ENCODE measurements around the gene N4BP3. TPM values are rescaled to one million over a fixed set of nuclear protein-coding genes. Genes with fewer than 3 reads are reported as not detected.

Gene N4BP3
- total and polyA plus RNA-seq, 2 of the 13 experiments (the other 11 are each of a cell fraction or from before 2014, with no cell fraction given), result 0.13 TPM; not detected in 1

DNA sequence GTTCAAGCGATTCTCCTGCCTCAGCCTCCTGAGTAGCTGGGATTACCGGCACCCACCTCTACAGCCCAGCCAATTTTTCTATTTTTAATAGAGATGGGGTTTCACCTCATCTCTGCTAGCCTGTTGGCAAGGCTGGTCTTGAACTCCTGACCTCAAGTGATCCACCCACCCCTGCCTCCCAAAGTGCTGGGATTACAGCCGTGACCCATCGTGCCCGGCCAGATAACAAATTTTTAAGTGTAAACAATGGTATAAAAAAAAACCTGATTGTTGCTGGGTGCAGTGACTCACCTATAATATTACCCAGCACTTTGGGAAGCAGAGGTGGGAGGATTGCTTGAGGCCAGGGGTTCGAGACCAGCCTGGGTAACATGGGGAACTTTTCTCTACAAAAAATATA is 28.0 kb upstream of the N4BP3 start:
- Histone ChIP-seq H4K20me1 (ENCODE audit: insufficient read depth, low read length) (no peaks in the 10 kb centered on the region), H3K27ac (ENCODE audit: extremely low read length, insufficient read depth, low read length) (no peak overlapping the region), H3K79me2 (ENCODE audit: insufficient read depth, low read length) (no peaks in the 10 kb centered on the region), H3K36me3 (replicated peaks in 1 of 2; ENCODE audit: control insufficient read depth in 1 of 2, insufficient read depth in 2 of 2, low read length in 2 of 2) (no peaks in the 10 kb centered on the region), H3K4me1 (ENCODE audit: insufficient read depth, low read length) (no peaks in the 10 kb centered on the region), H2AFZ (ENCODE audit: low read length) (no peak overlapping the region), H3K9ac (ENCODE audit: insufficient read depth, low read depth, low read length) (no peak overlapping the region), H3K4me2 (ENCODE audit: low read depth, low read length) (no peak overlapping the region), H3K4me3 (replicated peaks in 1 of 3; ENCODE audit: insufficient read depth in 1 of 3, low read depth in 2 of 3, low read length in 3 of 3) (no peak overlapping the region), H3K9me3 (ENCODE audit: low read length) (no peaks in the 10 kb centered on the region), H3K27me3 (ENCODE audit: control insufficient read depth in 1 of 2, insufficient read depth in 2 of 2, low read length in 2 of 2) (peaks cover 1 to 9% of the 10 kb centered on the region in 2 experiments; a peak in 3 of 5 replicates)
- no peak for ATAC-seq
- DNase-seq (ENCODE audit: low spot score), result no peak
- FAIRE-seq, result no peak
- intact Hi-C loops (cut with micrococcal nuclease; ENCODE audit: unreplicated experiment) (no loop called here), in situ Hi-C loops (cut with HindIII; ENCODE audit: extremely low pct_ligation_motif_present, low pct_unique_long_range_greater_than_20kb) (no loop called here)
- 26% methylated on average over 6 of the region's 6 CpGs for WGBS (ENCODE audit: low lambda C conversion rate)
- TF ChIP-seq, protein P1, sequence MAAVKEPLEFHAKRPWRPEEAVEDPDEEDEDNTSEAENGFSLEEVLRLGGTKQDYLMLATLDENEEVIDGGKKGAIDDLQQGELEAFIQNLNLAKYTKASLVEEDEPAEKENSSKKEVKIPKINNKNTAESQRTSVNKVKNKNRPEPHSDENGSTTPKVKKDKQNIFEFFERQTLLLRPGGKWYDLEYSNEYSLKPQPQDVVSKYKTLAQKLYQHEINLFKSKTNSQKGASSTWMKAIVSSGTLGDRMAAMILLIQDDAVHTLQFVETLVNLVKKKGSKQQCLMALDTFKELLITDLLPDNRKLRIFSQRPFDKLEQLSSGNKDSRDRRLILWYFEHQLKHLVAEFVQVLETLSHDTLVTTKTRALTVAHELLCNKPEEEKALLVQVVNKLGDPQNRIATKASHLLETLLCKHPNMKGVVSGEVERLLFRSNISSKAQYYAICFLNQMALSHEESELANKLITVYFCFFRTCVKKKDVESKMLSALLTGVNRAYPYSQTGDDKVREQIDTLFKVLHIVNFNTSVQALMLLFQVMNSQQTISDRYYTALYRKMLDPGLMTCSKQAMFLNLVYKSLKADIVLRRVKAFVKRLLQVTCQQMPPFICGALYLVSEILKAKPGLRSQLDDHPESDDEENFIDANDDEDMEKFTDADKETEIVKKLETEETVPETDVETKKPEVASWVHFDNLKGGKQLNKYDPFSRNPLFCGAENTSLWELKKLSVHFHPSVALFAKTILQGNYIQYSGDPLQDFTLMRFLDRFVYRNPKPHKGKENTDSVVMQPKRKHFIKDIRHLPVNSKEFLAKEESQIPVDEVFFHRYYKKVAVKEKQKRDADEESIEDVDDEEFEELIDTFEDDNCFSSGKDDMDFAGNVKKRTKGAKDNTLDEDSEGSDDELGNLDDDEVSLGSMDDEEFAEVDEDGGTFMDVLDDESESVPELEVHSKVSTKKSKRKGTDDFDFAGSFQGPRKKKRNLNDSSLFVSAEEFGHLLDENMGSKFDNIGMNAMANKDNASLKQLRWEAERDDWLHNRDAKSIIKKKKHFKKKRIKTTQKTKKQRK (IDR thresholded peaks at IDR 0.05; ENCODE audit: low read length), result no peak
- TF ChIP-seq HMGA1 (CRISPR knock-in tag; conservative IDR thresholded peaks at IDR 0.05) (no peak), NR2F6 (IDR thresholded peaks at IDR 0.05) (no peak), NR2F6 (CRISPR knock-in tag; IDR thresholded peaks at IDR 0.05) (no peak), MEIS1 (CRISPR knock-in tag; IDR thresholded peaks at IDR 0.05; ENCODE audit: borderline replicate concordance) (no peak), RXRB (CRISPR knock-in tag; IDR thresholded peaks at IDR 0.05; ENCODE audit: borderline replicate concordance) (no peak), ISL2 (CRISPR knock-in tag; IDR thresholded peaks at IDR 0.05) (no peak), SRSF1 (optimal IDR thresholded peaks at IDR 0.05; ENCODE audit: low read depth, low read length) (no peak), ZNF264 (CRISPR knock-in tag; IDR thresholded peaks at IDR 0.05) (no peak), ZNF33B (CRISPR knock-in tag; IDR thresholded peaks at IDR 0.05) (no peak), ZNF292 (CRISPR knock-in tag; IDR thresholded peaks at IDR 0.05; ENCODE audit: borderline replicate concordance, low read depth) (no peak), NBN (conservative IDR thresholded peaks at IDR 0.05) (no peak)
- no TSS peak for BruUV-seq (replicated peaks)
- ChIA-PET POLR2A (no interaction called here), CTCF (ENCODE audit: low intra/inter-chr PET ratio, low total read pairs) (no interaction called here)
